ENCODE measurements around the gene ITGA2B. TPM values are rescaled to one million over a fixed set of nuclear protein-coding genes. Genes with fewer than 3 reads are reported as not detected.

ITGA2B gene
- total RNA-seq, 1 experiment from 2014 or later: 3.1 TPM

DNA sequence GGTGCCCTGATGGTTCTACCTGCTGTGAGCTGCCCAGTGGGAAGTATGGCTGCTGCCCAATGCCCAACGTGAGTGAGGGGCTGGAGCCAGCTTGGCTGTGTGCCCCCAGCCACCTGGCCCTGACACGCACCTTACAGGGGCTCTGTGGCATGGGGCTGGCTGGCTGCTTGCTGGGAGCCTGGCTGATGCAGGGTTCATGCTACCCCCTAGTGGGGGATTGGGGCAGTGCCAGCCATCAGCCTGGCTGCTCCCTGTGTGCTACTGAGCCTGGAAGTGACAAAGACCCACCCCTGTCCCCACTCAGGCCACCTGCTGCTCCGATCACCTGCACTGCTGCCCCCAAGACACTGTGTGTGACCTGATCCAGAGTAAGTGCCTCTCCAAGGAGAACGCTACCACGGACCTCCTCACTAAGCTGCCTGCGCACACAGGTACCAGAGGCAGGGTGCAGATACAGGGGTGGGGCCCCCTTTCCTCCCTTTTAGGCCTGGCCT is 38.7 kb downstream of the ITGA2B start:
- Histone ChIP-seq H3K4me3 (ENCODE audit: low read length) (no peak overlapping the region), H3K4me1 (ENCODE audit: insufficient read depth, low read length) (peaks cover 4% of the 10 kb centered on the region; the same call in 1 of the 2 replicates), H3F3A (ENCODE audit: low read length, unreplicated experiment) (no peaks in the 10 kb centered on the region), H3K9me3 (ENCODE audit: low read length) (no peaks in the 10 kb centered on the region), H2AFZ (ENCODE audit: low read length) (no peak overlapping the region), H3K36me3 (ENCODE audit: low read depth, low read length) (peaks cover 13% of the 10 kb centered on the region; the same call in 1 of the 2 replicates), H3K27me3 (ENCODE audit: low read length) (no peaks in the 10 kb centered on the region), H3K9me2 (replicated peaks; ENCODE audit: low read length) (no peaks in the 10 kb centered on the region), H3K79me2 (ENCODE audit: low read length) (peaks cover 9% of the 10 kb centered on the region), H3K9ac (ENCODE audit: low read length) (no peak overlapping the region), H3K4me2 (ENCODE audit: low read length) (no peak overlapping the region), H3K27ac (ENCODE audit: low read length) (no peak overlapping the region), H4K20me1 (ENCODE audit: low read length) (no peaks in the 10 kb centered on the region)
- ChIA-PET POLR2A (ENCODE audit: unreplicated experiment) (interaction anchor here (0.6 kb wide), 1 partner anchor 71 kb away, joined by 3 read pairs; no protein-coding TSS in a partner anchor), CTCF (no interaction called here)
- ATAC-seq: peak; percentile 77
- intact Hi-C loops (cut with micrococcal nuclease): no loop called here
- DNase-seq: peak; percentile 78
- no peak for TF ChIP-seq EZH2 (IDR thresholded peaks at IDR 0.05; ENCODE audit: low read length, unreplicated experiment)
- TF ChIP-seq, protein P1, sequence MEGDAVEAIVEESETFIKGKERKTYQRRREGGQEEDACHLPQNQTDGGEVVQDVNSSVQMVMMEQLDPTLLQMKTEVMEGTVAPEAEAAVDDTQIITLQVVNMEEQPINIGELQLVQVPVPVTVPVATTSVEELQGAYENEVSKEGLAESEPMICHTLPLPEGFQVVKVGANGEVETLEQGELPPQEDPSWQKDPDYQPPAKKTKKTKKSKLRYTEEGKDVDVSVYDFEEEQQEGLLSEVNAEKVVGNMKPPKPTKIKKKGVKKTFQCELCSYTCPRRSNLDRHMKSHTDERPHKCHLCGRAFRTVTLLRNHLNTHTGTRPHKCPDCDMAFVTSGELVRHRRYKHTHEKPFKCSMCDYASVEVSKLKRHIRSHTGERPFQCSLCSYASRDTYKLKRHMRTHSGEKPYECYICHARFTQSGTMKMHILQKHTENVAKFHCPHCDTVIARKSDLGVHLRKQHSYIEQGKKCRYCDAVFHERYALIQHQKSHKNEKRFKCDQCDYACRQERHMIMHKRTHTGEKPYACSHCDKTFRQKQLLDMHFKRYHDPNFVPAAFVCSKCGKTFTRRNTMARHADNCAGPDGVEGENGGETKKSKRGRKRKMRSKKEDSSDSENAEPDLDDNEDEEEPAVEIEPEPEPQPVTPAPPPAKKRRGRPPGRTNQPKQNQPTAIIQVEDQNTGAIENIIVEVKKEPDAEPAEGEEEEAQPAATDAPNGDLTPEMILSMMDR (conservative IDR thresholded peaks at IDR 0.05; ENCODE audit: low read depth, low read length): peak; percentile 89
- no TSS peak for BruUV-seq (replicated peaks)

- Histone ChIP-seq H3K36me3 (ENCODE audit: low read depth, low read length) (peaks cover 13% of the 10 kb centered on the region; the same call in 1 of the 2 replicates), H3K27me3 (ENCODE audit: low read length) (no peaks in the 10 kb centered on the region), H3K4me1 (ENCODE audit: insufficient read depth, low read length) (peaks cover 4% of the 10 kb centered on the region; the same call in 1 of the 2 replicates), H3K9me3 (ENCODE audit: low read length) (no peaks in the 10 kb centered on the region), H3F3A (ENCODE audit: low read length, unreplicated experiment) (no peaks in the 10 kb centered on the region), H4K20me1 (ENCODE audit: low read length) (no peaks in the 10 kb centered on the region), H3K4me2 (ENCODE audit: low read length) (no peak overlapping the region), H2AFZ (ENCODE audit: low read length) (no peak overlapping the region), H3K27ac (ENCODE audit: low read length) (no peak overlapping the region), H3K9ac (ENCODE audit: low read length) (no peak overlapping the region), H3K4me3 (ENCODE audit: low read length) (no peak overlapping the region), H3K9me2 (replicated peaks; ENCODE audit: low read length) (no peaks in the 10 kb centered on the region), H3K79me2 (ENCODE audit: low read length) (peaks cover 15% of the 10 kb centered on the region)
- DNase-seq (no peak), ATAC-seq (no peak)
- POLR2A ChIA-PET (ENCODE audit: unreplicated experiment): interaction anchor here (0.6 kb wide), 1 partner anchor 174 kb away, joined by 3 read pairs; no protein-coding TSS in a partner anchor
- CTCF ChIA-PET: no interaction called here
- no TSS peak for BruUV-seq (replicated peaks)
- intact Hi-C loops (cut with micrococcal nuclease): no loop called here
- TF ChIP-seq EZH2 (IDR thresholded peaks at IDR 0.05; ENCODE audit: low read length, unreplicated experiment) (no peak), EZH2phosphoT487 (IDR thresholded peaks at IDR 0.05; ENCODE audit: borderline replicate concordance, low read length) (no peak)
- TF ChIP-seq, protein P1 (conservative IDR thresholded peaks at IDR 0.05; ENCODE audit: low read depth, low read length): no peak
These were observed 39.8 kb downstream of the ITGA2B start for GRCh38 chr17:44349553-44350070.

- no peak overlapping the region for H3K4me2 ChIP-seq (ENCODE audit: low read length)
- no peaks in the 10 kb centered on the region for H4K20me1 ChIP-seq (ENCODE audit: low read length)
- no peak for DNase-seq
- peaks cover 4% of the 10 kb centered on the region; the same call in 1 of the 2 replicates for H3K4me1 ChIP-seq (ENCODE audit: insufficient read depth, low read length)
- BruUV-seq (replicated peaks): no TSS peak
- no peak for ATAC-seq
- H3K27me3 ChIP-seq (ENCODE audit: low read length): no peaks in the 10 kb centered on the region
- no peak overlapping the region for H2AFZ ChIP-seq (ENCODE audit: low read length)
- no peaks in the 10 kb centered on the region for H3K9me2 ChIP-seq (replicated peaks; ENCODE audit: low read length)
- no peak overlapping the region for H3K27ac ChIP-seq (ENCODE audit: low read length)
- intact Hi-C loops (cut with micrococcal nuclease): no loop called here
- CTCF ChIA-PET: no interaction called here
- TF ChIP-seq, protein P1 (conservative IDR thresholded peaks at IDR 0.05; ENCODE audit: low read depth, low read length): no peak
- TF ChIP-seq EZH2phosphoT487 (IDR thresholded peaks at IDR 0.05; ENCODE audit: borderline replicate concordance, low read length) (no peak), EZH2 (IDR thresholded peaks at IDR 0.05; ENCODE audit: low read length, unreplicated experiment) (no peak)
- H3K9me3 ChIP-seq (ENCODE audit: low read length): no peaks in the 10 kb centered on the region
- POLR2A ChIA-PET (ENCODE audit: unreplicated experiment): no interaction called here
- no peaks in the 10 kb centered on the region for H3F3A ChIP-seq (ENCODE audit: low read length, unreplicated experiment)
- no peak overlapping the region for H3K9ac ChIP-seq (ENCODE audit: low read length)
- H3K79me2 ChIP-seq (ENCODE audit: low read length): peaks cover 15% of the 10 kb centered on the region
- peaks cover 13% of the 10 kb centered on the region; the same call in 1 of the 2 replicates for H3K36me3 ChIP-seq (ENCODE audit: low read depth, low read length)
- no peak overlapping the region for H3K4me3 ChIP-seq (ENCODE audit: low read length)
These were observed 40.5 kb downstream of the ITGA2B start for GRCh38 chr17:44348988-44349364.

Measured in PC-3 (cell line).